Astrocyte (in vitro differentiated cells and primary cell): Measurements from ENCODE around the gene CCL28. TPM values are rescaled to one million over a fixed set of nuclear protein-coding genes. Genes with fewer than 3 reads are reported as not detected.

Source experiments
- DNase-seq: peaks from one replicate; pipeline ENCODE4 v3.0.0-alpha.2; 2010; ENCODE audit warnings: low read depth
- FAIRE-seq: peaks from 2 replicates; lab custom pipeline; 2011; peaks lifted over from hg19 to GRCh38; lab: Jason Lieb, UNC
- H2AFZ ChIP-seq: 2 replicates; pipeline ENCODE4 v1.6.0; 2012; ENCODE audit warnings: low read depth, low read length, inconsistent platforms
- H3K27ac ChIP-seq: 2 replicates; pipeline ENCODE4 v1.5.1; 2011; ENCODE audit warnings: low read depth, low read length, inconsistent platforms
- H3K27me3 ChIP-seq: 2 replicates; pipeline ENCODE4 v1.6.0; 2011; ENCODE audit warnings: low read length, inconsistent platforms; ENCODE audit not compliant: insufficient read depth
- H3K36me3 ChIP-seq: 2 replicates; pipeline ENCODE4 v1.5.1; 2011; ENCODE audit warnings: low read length, inconsistent platforms; ENCODE audit not compliant: insufficient read depth
- H3K4me1 ChIP-seq: 2 replicates; pipeline ENCODE4 v1.5.1; 2011; ENCODE audit warnings: low read length, inconsistent platforms; ENCODE audit not compliant: insufficient read depth
- H3K4me2 ChIP-seq: 2 replicates; pipeline ENCODE4 v1.6.0; 2012; ENCODE audit warnings: low read length, inconsistent platforms
- H3K4me3 ChIP-seq: 2 replicates; pipeline ENCODE4 v1.5.1; 2011; ENCODE audit warnings: low read depth, mild to moderate bottlenecking, low read length, inconsistent platforms; ENCODE audit not compliant: insufficient read depth
- H3K79me2 ChIP-seq: 2 replicates; pipeline ENCODE4 v1.6.0; 2012; ENCODE audit warnings: mild to moderate bottlenecking, low read length, inconsistent platforms; ENCODE audit not compliant: insufficient read depth
- H3K9ac ChIP-seq: 2 replicates; pipeline ENCODE4 v1.6.0; 2012; ENCODE audit warnings: mild to moderate bottlenecking, low read length, inconsistent platforms
- H3K9me3 ChIP-seq: 2 replicates; pipeline ENCODE4 v1.5.1; 2012; ENCODE audit warnings: low read depth, mild to moderate bottlenecking, low read length, inconsistent platforms; ENCODE audit not compliant: insufficient read depth
- H4K20me1 ChIP-seq: 2 replicates; pipeline ENCODE4 v1.6.0; 2012; ENCODE audit warnings: low read length, inconsistent platforms; ENCODE audit not compliant: insufficient read depth
- H3K27ac Mint-ChIP-seq: one replicate; pipeline ENCODE4 v1.8.0; 2021; ENCODE audit warnings: mild to moderate bottlenecking, mixed read lengths; ENCODE audit not compliant: unreplicated experiment
- H3K27me3 Mint-ChIP-seq: one replicate; pipeline ENCODE4 v1.8.0; 2021; ENCODE audit warnings: low read depth, mixed read lengths; ENCODE audit not compliant: unreplicated experiment
- H3K36me3 Mint-ChIP-seq: one replicate; pipeline ENCODE4 v1.8.0; 2021; ENCODE audit warnings: low read depth, mixed read lengths; ENCODE audit not compliant: unreplicated experiment
- H3K4me1 Mint-ChIP-seq: one replicate; pipeline ENCODE4 v1.8.0; 2021; ENCODE audit warnings: low read depth, mixed read lengths; ENCODE audit not compliant: unreplicated experiment
- H3K4me3 Mint-ChIP-seq: one replicate; pipeline ENCODE4 v1.8.0; 2021; ENCODE audit warnings: mild to moderate bottlenecking, moderate library complexity, mixed read lengths; ENCODE audit not compliant: unreplicated experiment
- H3K9me3 Mint-ChIP-seq: one replicate; pipeline ENCODE4 v1.8.0; 2021; ENCODE audit warnings: mild to moderate bottlenecking, mixed read lengths; ENCODE audit not compliant: unreplicated experiment
- EZH2 ChIP-seq: IDR thresholded peaks from 2 replicates; pipeline ENCODE4 v1.6.1; 2012; ENCODE audit warnings: mild to moderate bottlenecking, low read length, inconsistent platforms; ENCODE audit not compliant: insufficient read depth
- total RNA-seq: library from RNA; stranded (reverse); gene quantifications from 2 replicates; pipeline ENCODE4 v1.2.1, GENCODE V29; 2021
- TF ChIP-seq, protein P1 (sequence below): IDR thresholded peaks from 2 replicates; pipeline ENCODE4 v1.5.1; 2011; ENCODE audit warnings: low read depth, mild to moderate bottlenecking, inconsistent platforms, low read length, moderate library complexity; ENCODE audit not compliant: insufficient read depth

The CCL28 gene
- total RNA-seq, 1 donor from 2014 or later = 0.16 TPM

DNA sequence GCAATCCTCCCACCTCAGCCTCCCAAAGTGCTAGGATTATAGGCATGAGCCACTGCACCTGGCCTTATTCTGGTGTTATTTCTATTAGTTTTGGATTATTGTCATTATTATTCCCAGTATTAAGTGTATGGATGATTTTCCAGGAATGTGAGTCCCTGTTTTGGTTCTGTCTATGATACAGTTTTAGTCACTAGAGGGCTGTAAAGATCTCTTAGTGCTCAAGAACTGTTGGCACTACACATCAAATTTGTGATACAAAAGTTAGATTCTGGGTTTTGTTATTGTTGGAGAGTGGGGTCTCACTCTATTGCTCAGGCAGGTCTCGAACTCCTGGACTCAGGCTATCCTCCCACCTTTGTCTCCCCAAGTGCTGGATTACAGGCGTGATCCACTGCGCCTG lies 12.1 kb downstream of the CCL28 start:
- peaks cover 2% of the 10 kb centered on the region for H3K27me3 ChIP-seq
- H3K9ac ChIP-seq = no peak overlapping the region
- DNase-seq (peak; percentile 8), FAIRE-seq (no peak)
- H3K36me3 Mint-ChIP-seq = peaks cover 5% of the 10 kb centered on the region
- H3K27ac ChIP-seq = no peak overlapping the region
- no peak overlapping the region for H3K4me3 ChIP-seq
- H3K9me3 Mint-ChIP-seq = peaks cover 3% of the 10 kb centered on the region
- H3K4me3 Mint-ChIP-seq = no peak overlapping the region
- TF ChIP-seq, protein P1, sequence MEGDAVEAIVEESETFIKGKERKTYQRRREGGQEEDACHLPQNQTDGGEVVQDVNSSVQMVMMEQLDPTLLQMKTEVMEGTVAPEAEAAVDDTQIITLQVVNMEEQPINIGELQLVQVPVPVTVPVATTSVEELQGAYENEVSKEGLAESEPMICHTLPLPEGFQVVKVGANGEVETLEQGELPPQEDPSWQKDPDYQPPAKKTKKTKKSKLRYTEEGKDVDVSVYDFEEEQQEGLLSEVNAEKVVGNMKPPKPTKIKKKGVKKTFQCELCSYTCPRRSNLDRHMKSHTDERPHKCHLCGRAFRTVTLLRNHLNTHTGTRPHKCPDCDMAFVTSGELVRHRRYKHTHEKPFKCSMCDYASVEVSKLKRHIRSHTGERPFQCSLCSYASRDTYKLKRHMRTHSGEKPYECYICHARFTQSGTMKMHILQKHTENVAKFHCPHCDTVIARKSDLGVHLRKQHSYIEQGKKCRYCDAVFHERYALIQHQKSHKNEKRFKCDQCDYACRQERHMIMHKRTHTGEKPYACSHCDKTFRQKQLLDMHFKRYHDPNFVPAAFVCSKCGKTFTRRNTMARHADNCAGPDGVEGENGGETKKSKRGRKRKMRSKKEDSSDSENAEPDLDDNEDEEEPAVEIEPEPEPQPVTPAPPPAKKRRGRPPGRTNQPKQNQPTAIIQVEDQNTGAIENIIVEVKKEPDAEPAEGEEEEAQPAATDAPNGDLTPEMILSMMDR = no peak
- no peak for TF ChIP-seq EZH2
- H3K4me1 ChIP-seq = no peaks in the 10 kb centered on the region
- no peaks in the 10 kb centered on the region for H4K20me1 ChIP-seq
- H3K4me2 ChIP-seq = no peak overlapping the region
- H3K27me3 Mint-ChIP-seq = peaks cover 26% of the 10 kb centered on the region
- H3K36me3 ChIP-seq = no peaks in the 10 kb centered on the region
- H3K4me1 Mint-ChIP-seq = no peaks in the 10 kb centered on the region
- H3K27ac Mint-ChIP-seq = no peak overlapping the region
- no peak overlapping the region for H2AFZ ChIP-seq
- H3K9me3 ChIP-seq = no peaks in the 10 kb centered on the region
- H3K79me2 ChIP-seq = no peaks in the 10 kb centered on the region

DNA sequence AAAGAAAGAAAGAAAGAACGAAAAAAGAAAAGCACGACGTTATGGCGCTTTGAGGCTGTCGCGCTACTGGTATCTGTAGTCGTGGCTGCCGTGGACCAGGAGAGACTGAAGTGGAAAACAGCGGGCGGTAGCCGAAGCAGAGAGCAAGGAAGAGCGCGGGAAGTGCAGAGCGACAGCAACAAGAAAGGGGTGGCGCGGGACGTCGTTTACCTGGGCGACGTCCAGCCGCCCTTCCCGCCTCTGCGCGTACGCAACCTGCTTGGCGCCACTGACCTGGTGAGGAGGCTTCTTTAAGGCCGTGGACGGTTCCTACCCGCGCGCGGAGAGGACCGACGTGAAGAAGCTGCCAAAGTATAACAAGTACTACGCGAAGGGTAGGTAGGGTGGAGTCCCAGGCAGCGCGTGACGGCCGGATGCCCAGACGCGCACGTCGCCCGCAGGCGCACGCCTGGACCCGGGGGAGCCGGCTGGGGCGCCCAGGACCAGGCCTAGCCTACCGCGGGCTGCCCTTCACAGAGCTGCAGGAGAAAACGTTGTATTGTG lies 15.4 kb downstream of the CCL28 start:
- Mint-ChIP-seq H3K9me3 (peaks cover 3% of the 10 kb centered on the region), H3K27me3 (peaks cover 14% of the 10 kb centered on the region), H3K4me1 (no peaks in the 10 kb centered on the region), H3K4me3 (no peak overlapping the region), H3K27ac (peak overlapping the region; percentile 49), H3K36me3 (peaks cover 3% of the 10 kb centered on the region)
- H3K4me1 ChIP-seq = no peaks in the 10 kb centered on the region
- H3K4me2 ChIP-seq = peak overlapping the region; percentile 80
- H3K9me3 ChIP-seq = no peaks in the 10 kb centered on the region
- no peak for FAIRE-seq
- H3K27ac ChIP-seq = no peak overlapping the region
- peaks cover 2% of the 10 kb centered on the region for H3K27me3 ChIP-seq
- H2AFZ ChIP-seq = peak overlapping the region; percentile 65
- H4K20me1 ChIP-seq = no peaks in the 10 kb centered on the region
- peak overlapping the region; percentile 1 for H3K9ac ChIP-seq
- DNase-seq = peak; percentile 2
- no peaks in the 10 kb centered on the region for H3K79me2 ChIP-seq
- peak overlapping the region; percentile 48 for H3K4me3 ChIP-seq
- no peaks in the 10 kb centered on the region for H3K36me3 ChIP-seq
- no peak for TF ChIP-seq EZH2
- TF ChIP-seq, protein P1 = no peak

DNA sequence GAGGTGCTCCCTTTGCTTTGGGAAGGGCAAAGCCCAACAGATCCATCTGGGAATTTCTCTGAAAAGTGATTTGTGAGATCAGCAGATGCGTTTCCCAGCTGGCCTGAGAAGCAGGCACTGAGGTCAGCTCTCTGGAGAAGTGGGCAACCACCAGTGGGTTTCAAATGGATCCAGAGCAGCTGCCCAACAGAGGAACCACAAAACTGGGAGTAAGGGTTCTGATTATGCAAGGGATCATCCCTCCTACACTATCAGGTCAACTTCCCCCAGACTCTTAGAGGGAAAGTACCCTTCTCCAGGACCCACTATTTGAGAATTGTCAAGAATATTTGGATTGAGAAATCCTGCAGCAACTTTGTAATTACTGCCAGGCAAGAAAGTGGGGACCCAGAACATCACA lies 21.7 kb downstream of the CCL28 start:
- Histone ChIP-seq H3K4me3 (no peak overlapping the region), H3K27me3 (no peaks in the 10 kb centered on the region), H3K36me3 (no peaks in the 10 kb centered on the region), H3K9ac (no peak overlapping the region), H2AFZ (no peak overlapping the region), H3K79me2 (no peaks in the 10 kb centered on the region), H3K9me3 (no peaks in the 10 kb centered on the region), H3K4me1 (no peaks in the 10 kb centered on the region), H3K27ac (no peak overlapping the region), H3K4me2 (no peak overlapping the region), H4K20me1 (no peaks in the 10 kb centered on the region)
- no peaks in the 10 kb centered on the region for H3K4me1 Mint-ChIP-seq
- H3K9me3 Mint-ChIP-seq = no peaks in the 10 kb centered on the region
- no peak overlapping the region for H3K4me3 Mint-ChIP-seq
- FAIRE-seq (no peak), DNase-seq (no peak)
- H3K27ac Mint-ChIP-seq = no peak overlapping the region
- no peaks in the 10 kb centered on the region for H3K36me3 Mint-ChIP-seq
- no peak for TF ChIP-seq EZH2
- TF ChIP-seq, protein P1 = no peak
- no peaks in the 10 kb centered on the region for H3K27me3 Mint-ChIP-seq
